HG03442 (cell line): ENCODE data around the gene EHD3.

Experiments used
- ATAC-seq: cut with Tn5 transposase; IDR thresholded peaks from one replicate; pipeline ENCODE4 v1.9.1; 2021; ENCODE audit warnings: mild to moderate bottlenecking, moderate library complexity; ENCODE audit not compliant: unreplicated experiment

EHD3 gene

GRCh38 chr2:31212659-31213600, 21.0 kb upstream of the EHD3 start:
- ATAC-seq, result no peak

GRCh38 chr2:31213601-31214443, 20.1 kb upstream of the EHD3 start:
- ATAC-seq, result no peak

GRCh38 chr2:31214444-31214915, 19.5 kb upstream of the EHD3 start:
- ATAC-seq, result no peak

DNA sequence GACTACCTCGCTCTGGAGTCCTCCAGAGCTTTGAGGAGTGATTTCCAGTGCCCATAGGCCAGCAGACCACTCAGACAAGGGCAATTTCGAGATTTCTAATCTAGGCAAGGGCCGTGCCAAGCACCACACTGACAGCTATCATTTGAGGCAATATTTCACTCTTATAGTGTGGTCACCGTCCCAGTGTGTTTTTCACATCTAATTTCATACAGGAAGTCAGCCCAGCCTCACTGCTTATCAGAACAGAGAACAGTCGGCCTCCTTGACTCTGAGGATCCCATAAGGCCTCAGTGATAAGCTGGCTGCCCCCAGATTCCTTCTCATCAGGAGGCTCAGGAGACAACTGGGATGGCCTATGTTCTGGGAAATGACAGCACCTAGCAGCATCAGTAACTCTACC, 17.2 kb upstream of the EHD3 start:
- peak; percentile 32 for ATAC-seq

DNA sequence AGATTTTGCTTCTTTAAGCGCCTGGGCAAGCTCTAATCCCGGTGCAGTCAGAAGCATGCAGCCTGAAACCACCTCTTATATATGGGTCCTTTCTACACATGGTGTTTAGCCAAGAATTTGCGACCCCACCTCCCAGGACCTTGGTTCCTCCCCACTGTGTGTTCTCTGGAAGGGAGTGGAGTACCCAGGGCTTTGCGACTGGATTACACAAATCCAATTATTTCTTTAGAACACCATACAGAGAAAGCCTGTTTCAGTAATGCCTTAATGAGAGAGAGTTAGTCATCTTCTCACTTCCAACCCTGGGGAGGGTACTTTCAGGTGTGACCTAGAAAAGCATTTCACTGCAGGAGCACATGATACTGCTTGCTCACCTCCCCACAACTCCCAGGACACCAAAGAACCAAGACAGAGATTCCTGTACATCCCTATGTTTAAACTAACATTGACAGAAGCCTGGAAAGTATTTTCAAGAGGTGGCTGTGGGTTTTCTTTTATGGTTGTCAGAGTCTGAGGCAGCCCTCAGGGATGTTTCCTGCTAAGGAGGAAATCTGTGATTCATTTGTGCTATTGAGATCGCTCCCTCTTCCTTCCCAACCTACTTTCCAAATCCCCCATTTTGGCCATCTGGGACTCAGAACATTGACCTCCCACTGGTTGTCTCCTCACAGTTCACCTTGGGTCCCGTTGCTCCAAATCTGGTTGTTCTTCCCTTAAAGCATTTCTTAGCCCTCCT, 16.3 kb upstream of the EHD3 start, which contains the start of gene CAPN14:
TSS of gene CAPN14 (minus strand) at position 51 of the 736 bp plus-strand sequence. CDS start 12,068 bp downstream, outside the sequence.
- no peak for ATAC-seq

DNA sequence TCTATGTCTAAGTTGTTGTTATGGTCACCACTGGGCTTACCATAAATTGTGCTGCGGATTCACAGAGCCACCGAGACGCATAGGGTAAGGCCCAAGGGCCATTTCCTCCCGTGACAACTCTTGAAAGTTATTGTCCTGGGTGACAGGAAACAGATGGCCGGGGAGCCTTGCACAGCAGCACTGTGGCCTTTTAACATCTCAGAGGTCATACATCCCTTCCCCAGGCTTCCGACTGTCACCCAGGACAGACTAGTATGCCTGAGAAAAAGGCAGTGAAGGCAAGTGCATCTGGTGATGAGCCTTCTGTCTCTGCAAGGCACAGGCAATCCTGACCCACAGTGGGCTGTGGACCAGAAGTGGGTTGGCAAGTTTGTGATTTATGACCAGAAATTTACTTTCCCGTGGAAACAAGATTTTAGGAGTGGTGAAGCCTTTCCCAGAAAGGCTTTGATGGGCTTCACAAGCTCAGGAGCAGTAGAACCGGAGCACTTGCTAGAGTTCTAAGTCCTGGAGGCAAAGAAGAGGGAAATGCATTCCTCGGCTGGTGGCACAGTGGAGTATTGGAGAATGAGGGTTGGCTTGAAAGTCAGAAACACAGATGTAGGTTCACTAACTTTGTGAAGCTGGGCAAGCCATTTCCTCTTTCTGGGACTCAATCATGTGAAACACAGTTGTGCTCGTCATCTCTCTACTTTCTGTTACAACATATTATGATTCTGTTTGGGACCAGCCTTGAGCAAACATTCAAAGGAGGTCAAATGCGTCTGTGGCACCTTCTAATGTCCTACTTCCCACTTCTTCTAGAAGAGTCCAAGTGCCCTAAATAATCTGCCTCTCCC, 14.6 kb upstream of the EHD3 start:
- ATAC-seq, result peak; percentile 76

GRCh38 chr2:31221544-31221943, 12.4 kb upstream of the EHD3 start:
- ATAC-seq, result no peak

GRCh38 chr2:31222071-31222470, 11.9 kb upstream of the EHD3 start:
- no peak for ATAC-seq

DNA sequence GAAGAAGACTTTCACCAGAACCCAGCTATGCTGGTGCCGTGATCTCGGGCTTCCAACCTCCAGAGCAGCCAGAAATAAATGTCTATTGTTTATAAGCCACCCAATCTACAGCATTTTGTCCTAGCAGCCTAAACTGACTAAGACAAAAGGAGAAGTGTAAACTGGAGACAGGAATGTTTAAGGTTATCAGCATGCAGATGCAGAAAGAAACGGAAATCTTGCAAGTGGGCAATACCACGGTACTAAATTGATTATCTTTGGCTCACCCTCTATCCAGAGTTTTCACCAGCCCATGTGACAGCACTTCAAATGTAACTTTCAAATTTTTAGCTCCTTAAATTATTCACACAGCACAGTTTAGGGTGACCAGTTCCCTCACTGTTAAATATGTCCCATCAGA, 10.9 kb upstream of the EHD3 start:
- no peak for ATAC-seq

DNA sequence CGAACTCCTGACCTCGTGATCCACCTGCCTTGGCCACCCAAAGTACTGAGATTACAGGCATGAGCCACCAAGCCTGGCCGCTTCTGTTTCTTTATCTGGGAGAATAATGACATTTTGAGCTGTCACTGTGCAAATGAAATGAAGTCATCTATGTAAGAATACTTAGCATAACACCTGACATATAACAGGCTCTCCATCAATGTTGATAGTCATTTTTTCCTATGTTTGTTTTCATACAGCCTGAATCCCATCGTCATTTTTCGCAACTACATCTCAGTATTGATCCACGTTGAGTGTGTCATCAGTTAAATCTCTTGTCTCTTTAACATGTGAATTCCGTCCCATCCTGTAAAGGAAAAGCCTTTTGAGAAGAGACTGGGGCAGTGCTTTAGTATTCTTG, 10.2 kb upstream of the EHD3 start:
- ATAC-seq, result no peak

- ATAC-seq, result no peak
Observed at GRCh38 chr2:31226266-31226665, 7.7 kb upstream of the EHD3 start.

- ATAC-seq, result no peak
Observed at GRCh38 chr2:31227110-31227509, 6.8 kb upstream of the EHD3 start.

- ATAC-seq, result no peak
Observed at GRCh38 chr2:31227711-31228125, 6.2 kb upstream of the EHD3 start.

DNA sequence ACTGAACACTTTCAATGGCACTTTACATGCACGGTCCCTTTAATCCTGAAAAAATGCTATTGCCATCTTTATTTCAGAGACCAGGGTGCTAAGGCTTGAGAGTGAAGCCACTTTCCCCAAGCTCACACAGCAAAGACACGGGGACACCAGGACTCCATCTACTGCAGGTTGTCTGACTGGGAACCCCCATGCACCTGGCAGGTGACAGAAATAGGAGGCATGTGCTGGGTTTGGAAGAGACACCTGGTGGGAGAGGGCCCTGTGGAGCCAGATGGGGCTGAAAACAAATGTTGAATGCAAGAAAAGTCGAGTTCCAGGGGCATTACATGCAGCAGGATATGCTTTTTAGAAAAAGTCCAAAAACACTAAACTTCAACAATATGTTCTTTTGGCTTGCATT, 5.2 kb upstream of the EHD3 start:
- no peak for ATAC-seq

DNA sequence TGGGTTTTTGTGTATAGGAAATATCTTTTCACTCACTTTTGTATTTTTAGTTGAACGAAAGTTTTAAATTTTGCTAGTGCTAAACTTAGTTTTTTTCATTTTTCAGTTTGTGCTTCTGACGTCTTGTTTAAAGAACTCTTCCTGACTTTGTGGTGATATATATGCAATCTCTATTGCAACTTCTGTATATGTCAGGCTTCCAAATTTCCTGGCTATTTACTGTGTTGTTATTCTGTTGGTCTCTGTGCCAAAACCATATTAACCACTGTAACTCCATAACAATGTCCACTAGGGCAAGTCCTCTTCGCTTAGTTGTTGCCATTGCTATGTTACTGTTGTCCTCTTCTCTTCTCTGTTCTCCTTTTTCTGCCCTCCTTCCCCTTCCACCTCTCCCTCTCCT, 3.2 kb upstream of the EHD3 start:
- ATAC-seq, result no peak

DNA sequence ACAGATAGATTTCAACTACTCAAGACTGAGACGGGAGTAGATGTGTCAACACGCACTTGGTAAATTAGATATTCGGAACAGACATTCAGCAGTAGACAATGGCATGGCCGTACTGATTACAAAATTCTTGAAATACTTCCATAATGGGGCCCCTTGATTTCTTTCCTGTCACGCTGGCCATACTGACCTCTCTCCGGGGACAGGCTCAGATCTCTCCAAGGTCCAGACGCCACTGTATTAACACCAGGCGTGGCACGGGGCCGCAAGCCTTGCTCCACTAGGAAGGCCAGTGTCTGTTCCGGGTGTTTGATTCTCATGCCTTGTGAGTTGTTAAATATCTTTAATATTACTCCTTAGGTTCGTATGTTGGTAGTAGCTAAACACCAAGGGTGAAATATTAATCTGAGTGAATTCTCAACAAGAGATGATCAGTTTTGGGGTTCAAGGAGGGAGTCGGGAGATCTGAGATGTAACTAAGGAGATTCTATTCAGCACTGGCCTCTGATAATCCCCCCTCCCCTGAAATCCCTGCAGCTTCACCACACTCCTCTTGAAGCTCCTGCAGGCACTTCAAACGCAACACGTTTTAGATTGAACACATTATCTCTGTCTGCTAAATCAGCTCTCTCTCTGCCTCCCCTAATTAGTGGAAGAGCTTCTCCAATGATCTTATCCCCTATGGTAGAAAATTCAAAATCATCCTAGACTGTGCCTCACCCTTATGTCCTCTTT, 2.2 kb upstream of the EHD3 start:
- ATAC-seq, result no peak

DNA sequence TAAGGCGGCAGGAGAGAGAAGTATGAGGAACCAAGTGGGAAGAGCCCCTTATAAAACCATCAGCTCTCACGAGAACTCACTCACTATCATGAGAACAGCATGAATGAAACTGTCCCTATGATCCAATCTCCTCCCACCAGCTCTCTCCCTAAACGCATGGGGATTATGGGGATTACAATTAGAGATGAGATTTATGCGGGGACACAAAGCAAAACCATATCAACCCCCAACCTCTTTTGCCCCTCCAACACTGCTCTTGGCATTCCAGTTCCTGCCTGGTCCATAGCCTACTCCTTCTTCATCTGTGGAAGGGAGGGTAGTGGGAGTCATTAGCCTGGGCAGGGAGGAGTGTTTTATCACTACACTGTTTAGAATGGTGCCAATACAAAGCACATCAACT, 1.4 kb upstream of the EHD3 start:
- no peak for ATAC-seq

DNA sequence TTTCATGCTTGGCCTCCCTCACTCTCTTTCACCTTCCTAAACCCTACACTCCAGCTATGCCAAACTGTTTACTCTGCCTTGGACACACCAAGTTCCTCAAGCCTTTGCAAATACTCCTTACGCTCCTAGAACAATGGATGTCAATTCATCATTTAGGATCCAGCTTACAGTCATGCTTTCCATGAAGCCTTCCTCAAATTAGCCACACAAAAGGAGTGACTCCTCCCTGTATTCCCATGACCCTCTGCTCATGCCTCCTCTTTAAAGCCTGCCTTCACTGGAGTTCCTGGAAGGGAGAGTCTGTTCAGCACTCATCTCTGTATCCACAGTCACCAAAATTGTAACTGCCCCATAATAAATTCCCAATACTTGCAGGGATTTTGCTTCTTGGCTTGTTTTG, 721 bp upstream of the EHD3 start:
- no peak for ATAC-seq
